ENCODE measurements around the gene TMEM203. TPM values are rescaled to one million over a fixed set of nuclear protein-coding genes. Genes with fewer than 3 reads are reported as not detected.

TMEM203 gene
- total and polyA plus RNA-seq, 12 donors: 21.7 to 48.4 (median 40.0) TPM

DNA sequence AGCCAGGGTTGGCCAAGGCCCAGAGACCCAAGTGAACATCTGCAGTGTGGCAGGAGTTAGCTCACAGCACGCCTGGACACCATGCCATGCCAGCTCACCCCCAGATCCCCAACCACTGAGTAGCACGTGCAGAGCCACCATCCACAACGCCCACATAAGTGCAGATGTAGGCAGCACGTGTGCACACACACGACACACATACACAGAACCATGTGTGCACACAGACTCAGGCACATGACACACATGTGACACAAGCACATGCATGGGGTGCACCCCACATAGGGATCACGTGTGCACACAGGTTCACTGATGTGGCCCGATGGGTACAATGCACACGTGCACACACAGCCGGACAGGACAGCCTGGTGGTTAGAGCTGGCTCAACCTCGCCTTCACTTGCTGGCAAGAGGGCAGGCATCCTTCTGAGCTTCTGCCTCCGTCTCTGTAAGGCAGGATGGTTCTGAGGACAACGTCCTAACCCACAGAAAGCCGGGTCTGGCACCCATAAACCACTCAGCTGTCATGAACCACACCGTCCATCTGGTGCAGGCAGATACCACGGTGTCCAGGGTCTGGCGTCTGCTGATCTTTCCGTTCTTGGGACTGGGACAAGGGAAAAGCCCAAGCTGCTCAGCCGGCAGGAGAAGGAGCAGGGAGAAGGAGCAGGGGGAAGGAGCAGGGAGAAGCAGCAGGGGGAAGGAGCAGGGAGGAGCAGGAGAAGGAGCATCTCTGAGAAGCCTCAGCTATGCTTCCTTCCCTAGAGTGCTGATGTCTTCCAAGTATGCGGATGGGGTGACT lies 47.6 kb downstream of the TMEM203 start:
- H3K9me3 ChIP-seq (replicated peaks in 1 of 3): no peaks in the 10 kb centered on the region
- H3K4me3 ChIP-seq: no peak overlapping the region
- intact Hi-C loops (cut with DNase I): no loop called here
- DNase-seq: no peak
- peaks cover 55% of the 10 kb centered on the region for H3K27me3 ChIP-seq
- H3K36me3 ChIP-seq (replicated peaks in 1 of 2): no peaks in the 10 kb centered on the region
- no peak overlapping the region for H3K27ac ChIP-seq
- H3K4me1 ChIP-seq (replicated peaks in 1 of 2): peaks cover 0 to 9% of the 10 kb centered on the region in 2 donors
- WGBS, 4 donors: 56 to 65% (median 59%) methylated on average over 11 to 19 of the region's 19 CpGs
- TF ChIP-seq POLR2A (IDR thresholded peaks at IDR 0.05): no peak
- TF ChIP-seq, protein P1, sequence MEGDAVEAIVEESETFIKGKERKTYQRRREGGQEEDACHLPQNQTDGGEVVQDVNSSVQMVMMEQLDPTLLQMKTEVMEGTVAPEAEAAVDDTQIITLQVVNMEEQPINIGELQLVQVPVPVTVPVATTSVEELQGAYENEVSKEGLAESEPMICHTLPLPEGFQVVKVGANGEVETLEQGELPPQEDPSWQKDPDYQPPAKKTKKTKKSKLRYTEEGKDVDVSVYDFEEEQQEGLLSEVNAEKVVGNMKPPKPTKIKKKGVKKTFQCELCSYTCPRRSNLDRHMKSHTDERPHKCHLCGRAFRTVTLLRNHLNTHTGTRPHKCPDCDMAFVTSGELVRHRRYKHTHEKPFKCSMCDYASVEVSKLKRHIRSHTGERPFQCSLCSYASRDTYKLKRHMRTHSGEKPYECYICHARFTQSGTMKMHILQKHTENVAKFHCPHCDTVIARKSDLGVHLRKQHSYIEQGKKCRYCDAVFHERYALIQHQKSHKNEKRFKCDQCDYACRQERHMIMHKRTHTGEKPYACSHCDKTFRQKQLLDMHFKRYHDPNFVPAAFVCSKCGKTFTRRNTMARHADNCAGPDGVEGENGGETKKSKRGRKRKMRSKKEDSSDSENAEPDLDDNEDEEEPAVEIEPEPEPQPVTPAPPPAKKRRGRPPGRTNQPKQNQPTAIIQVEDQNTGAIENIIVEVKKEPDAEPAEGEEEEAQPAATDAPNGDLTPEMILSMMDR (IDR thresholded peaks at IDR 0.05): no peak

DNA sequence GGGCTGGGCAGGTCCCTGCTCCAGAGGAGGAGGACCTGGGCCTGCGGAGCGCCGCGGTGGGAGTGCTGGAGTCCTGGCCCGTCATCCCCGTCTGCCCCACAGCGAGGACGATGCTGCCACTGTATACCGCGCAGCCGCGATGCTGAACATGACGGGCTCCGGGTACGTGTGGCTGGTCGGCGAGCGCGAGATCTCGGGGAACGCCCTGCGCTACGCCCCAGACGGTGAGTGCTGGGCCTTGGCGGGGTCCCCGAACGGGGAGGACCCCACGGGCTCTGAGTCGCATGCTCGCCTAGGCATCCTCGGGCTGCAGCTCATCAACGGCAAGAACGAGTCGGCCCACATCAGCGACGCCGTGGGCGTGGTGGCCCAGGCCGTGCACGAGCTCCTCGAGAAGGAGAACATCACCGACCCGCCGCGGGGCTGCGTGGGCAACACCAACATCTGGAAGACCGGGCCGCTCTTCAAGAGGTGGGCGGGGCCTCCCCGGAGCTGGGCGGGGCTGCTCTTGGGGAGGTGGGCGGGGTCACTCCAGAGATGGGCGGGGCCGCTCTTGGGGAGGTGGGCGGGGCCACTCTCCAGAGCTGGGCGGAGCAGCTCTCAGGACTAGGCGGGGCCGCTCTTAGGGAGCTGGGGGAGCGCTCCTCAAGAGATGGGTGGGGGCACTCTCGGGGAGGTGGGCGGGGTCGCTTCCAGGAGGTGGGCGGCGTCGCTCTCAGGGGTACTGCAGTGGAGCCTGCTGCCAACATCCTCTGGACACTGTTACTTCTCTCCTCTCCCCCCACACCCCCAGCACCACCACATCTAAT lies 48.7 kb downstream of the TMEM203 start:
- peaks cover 0 to 4% of the 10 kb centered on the region in 2 donors for H3K4me1 ChIP-seq (replicated peaks in 1 of 2)
- intact Hi-C loops (cut with DNase I): no loop called here
- no peak overlapping the region for H3K4me3 ChIP-seq
- WGBS, 4 donors: 0 to 20% (median 3%) methylated on average over 2 to 65 of the region's 65 CpGs
- H3K27me3 ChIP-seq: peaks cover 45% of the 10 kb centered on the region
- no peak overlapping the region for H3K27ac ChIP-seq
- DNase-seq: peak in 1 of 7 donors; percentile 16
- no peaks in the 10 kb centered on the region for H3K36me3 ChIP-seq (replicated peaks in 1 of 2)
- H3K9me3 ChIP-seq (replicated peaks in 1 of 3): no peaks in the 10 kb centered on the region
- TF ChIP-seq, protein P1 (IDR thresholded peaks at IDR 0.05): no peak
- TF ChIP-seq POLR2A (IDR thresholded peaks at IDR 0.05): no peak

Small RNA genes within 50 kb of the gene (microRNA-seq; reads per million reads assigned to microRNA genes)
- gene MIR3621: 0 reads per million in 3 donors

Small RNA genes within 50 kb of the gene (small RNA-seq; reads per million reads assigned to genes)
- gene MIR3621: 0 reads per million in 2 donors

Other genes starting within 250 kb of the TMEM203 start
Only the 30 nearest of the 31 such genes appear.
- 100 to 1,000 TPM in 6 of 9 donors, 10 to 100 TPM in 2, 1 to 10 TPM in 1; 1.1 to 607 (median 197) TPM for gene PTGDS, start 228.1 kb downstream of the TMEM203 start, total RNA-seq
- 100 to 1,000 TPM in 2 of 3 donors, 10 to 100 TPM in 1; 23.8 to 812 (median 672) TPM for gene PTGDS, start 228.1 kb downstream of the TMEM203 start, polyA plus RNA-seq
- 1 to 10 TPM in 3 of 9 donors, under 1 TPM in 4, not detected in 2; 0.06 to 2.8 (median 0.41) TPM for gene LCNL1, start 222.7 kb downstream of the TMEM203 start, total RNA-seq
- gene LCNL1, start 222.7 kb downstream of the TMEM203 start, polyA plus RNA-seq: 10 to 100 TPM in 1 of 3 donors, 1 to 10 TPM in 1, under 1 TPM in 1; 0.26 to 10.5 (median 8.2) TPM
- 10 to 100 TPM; 20.3 to 44.5 (median 35.5) TPM for gene PAXX, start 213.2 kb downstream of the TMEM203 start, total RNA-seq
- 100 to 1,000 TPM in 2 of 3 donors, 1 to 10 TPM in 1; 4.9 to 363 (median 209) TPM for gene PAXX, start 213.2 kb downstream of the TMEM203 start, polyA plus RNA-seq
- 1 to 10 TPM in 2 of 9 donors, under 1 TPM in 5, not detected in 2; 0.22 to 1.3 (median 0.79) TPM for gene CLIC3, start 209.1 kb downstream of the TMEM203 start, total RNA-seq
- gene CLIC3, start 209.1 kb downstream of the TMEM203 start, polyA plus RNA-seq: 1 to 10 TPM in 2 of 3 donors, not detected in 1; 3.8 to 6.4 TPM
- 10 to 100 TPM in 8 of 9 donors, 1 to 10 TPM in 1; 2.9 to 54.4 (median 29.3) TPM for gene ABCA2, start 177.4 kb downstream of the TMEM203 start, total RNA-seq
- 100 to 1,000 TPM in 1 of 3 donors, 10 to 100 TPM in 2; 13.6 to 150 (median 69.8) TPM for gene ABCA2, start 177.4 kb downstream of the TMEM203 start, polyA plus RNA-seq
- gene FUT7, start 173.6 kb downstream of the TMEM203 start, total RNA-seq: under 1 TPM in 5 of 9 donors, not detected in 4; 0.11 to 0.69 (median 0.21) TPM
- under 1 TPM in 2 of 3 donors, not detected in 1; 0.16 to 0.17 TPM for gene FUT7, start 173.6 kb downstream of the TMEM203 start, polyA plus RNA-seq
- gene NPDC1, start 159.5 kb downstream of the TMEM203 start, total RNA-seq: 10 to 100 TPM in 8 of 9 donors, 1 to 10 TPM in 1; 9.4 to 77.1 (median 41.2) TPM
- gene NPDC1, start 159.5 kb downstream of the TMEM203 start, polyA plus RNA-seq: 100 to 1,000 TPM in 2 of 3 donors, 1 to 10 TPM in 1; 5.1 to 311 (median 194) TPM
- under 1 TPM in 4 of 9 donors, not detected in 5; 0.28 to 0.53 (median 0.36) TPM for gene ENTPD2, start 151.6 kb downstream of the TMEM203 start, total RNA-seq
- gene ENTPD2, start 151.6 kb downstream of the TMEM203 start, polyA plus RNA-seq: 1 to 10 TPM in 2 of 3 donors, not detected in 1; 1.6 to 1.7 TPM
- 1 to 10 TPM in 2 of 9 donors, under 1 TPM in 7; 0.24 to 1.7 (median 0.79) TPM for gene SAPCD2, start 135.1 kb downstream of the TMEM203 start, total RNA-seq
- gene SAPCD2, start 135.1 kb downstream of the TMEM203 start, polyA plus RNA-seq: under 1 TPM; 0.07 to 0.56 (median 0.17) TPM
- 10 to 100 TPM in 8 of 9 donors, under 1 TPM in 1; 0.28 to 68.7 (median 14.4) TPM for gene UAP1L1, start 128.1 kb downstream of the TMEM203 start, total RNA-seq
- 10 to 100 TPM in 2 of 3 donors, 1 to 10 TPM in 1; 3.6 to 61.1 (median 15.9) TPM for gene UAP1L1, start 128.1 kb downstream of the TMEM203 start, polyA plus RNA-seq
- gene MAN1B1, start 118.7 kb downstream of the TMEM203 start, total RNA-seq: 100 to 1,000 TPM in 1 of 9 donors, 10 to 100 TPM in 8; 44.5 to 102 (median 63.0) TPM
- 100 to 1,000 TPM in 1 of 3 donors, 10 to 100 TPM in 2; 44.4 to 138 (median 87.6) TPM for gene MAN1B1, start 118.7 kb downstream of the TMEM203 start, polyA plus RNA-seq
- 100 to 1,000 TPM; 117 to 387 (median 234) TPM for gene DPP7, start 90.9 kb downstream of the TMEM203 start, total RNA-seq
- gene DPP7, start 90.9 kb downstream of the TMEM203 start, polyA plus RNA-seq: 1,000 to 10,000 TPM in 2 of 3 donors, 10 to 100 TPM in 1; 52.6 to 1,938 (median 1,109) TPM
- under 1 TPM in 4 of 9 donors, not detected in 5; 0.04 to 0.28 (median 0.08) TPM for gene GRIN1, start 66.5 kb downstream of the TMEM203 start, total RNA-seq
- under 1 TPM; 0.04 to 0.16 (median 0.10) TPM for gene GRIN1, start 66.5 kb downstream of the TMEM203 start, polyA plus RNA-seq
- not detected for gene LRRC26, start 35.6 kb downstream of the TMEM203 start, total RNA-seq
- not detected for gene LRRC26, start 35.6 kb downstream of the TMEM203 start, polyA plus RNA-seq
- gene TMEM210, start 33.6 kb downstream of the TMEM203 start, total RNA-seq: not detected
- gene TMEM210, start 33.6 kb downstream of the TMEM203 start, polyA plus RNA-seq: not detected
- 10 to 100 TPM; 18.1 to 72.1 (median 25.6) TPM for gene ANAPC2, start 17.1 kb downstream of the TMEM203 start, total RNA-seq
- gene ANAPC2, start 17.1 kb downstream of the TMEM203 start, polyA plus RNA-seq: 100 to 1,000 TPM in 1 of 3 donors, 10 to 100 TPM in 1, 1 to 10 TPM in 1; 7.1 to 162 (median 89.7) TPM
- 10 to 100 TPM; 50.0 to 98.1 (median 65.7) TPM for gene SSNA1, start 17.0 kb downstream of the TMEM203 start, total RNA-seq
- gene SSNA1, start 17.0 kb downstream of the TMEM203 start, polyA plus RNA-seq: 100 to 1,000 TPM in 2 of 3 donors, 10 to 100 TPM in 1; 13.2 to 138 (median 127) TPM
- gene TPRN, start 4.9 kb downstream of the TMEM203 start, total RNA-seq: 10 to 100 TPM in 5 of 9 donors, 1 to 10 TPM in 4; 5.0 to 23.5 (median 10.7) TPM
- 1 to 10 TPM; 1.4 to 7.6 (median 3.4) TPM for gene TPRN, start 4.9 kb downstream of the TMEM203 start, polyA plus RNA-seq
- 10 to 100 TPM in 7 of 9 donors, 1 to 10 TPM in 2; 4.5 to 21.4 (median 13.5) TPM for gene NDOR1, start 52 bp upstream of the TMEM203 start, total RNA-seq
- 10 to 100 TPM in 2 of 3 donors, 1 to 10 TPM in 1; 1.6 to 36.4 (median 14.9) TPM for gene NDOR1, start 52 bp upstream of the TMEM203 start, polyA plus RNA-seq
- gene RNF208, start 16.6 kb upstream of the TMEM203 start, total RNA-seq: 10 to 100 TPM in 4 of 9 donors, 1 to 10 TPM in 5; 1.1 to 33.8 (median 8.9) TPM
- 10 to 100 TPM in 2 of 3 donors, 1 to 10 TPM in 1; 1.2 to 90.5 (median 36.5) TPM for gene RNF208, start 16.6 kb upstream of the TMEM203 start, polyA plus RNA-seq
- 1 to 10 TPM in 6 of 9 donors, under 1 TPM in 3; 0.56 to 4.6 (median 1.2) TPM for gene CYSRT1, start 19.5 kb upstream of the TMEM203 start, total RNA-seq
- 1 to 10 TPM in 2 of 3 donors, not detected in 1; 2.5 to 3.4 TPM for gene CYSRT1, start 19.5 kb upstream of the TMEM203 start, polyA plus RNA-seq
- under 1 TPM in 1 of 9 donors, not detected in 8; 0.06 TPM for gene RNF224, start 21.9 kb upstream of the TMEM203 start, total RNA-seq
- not detected for gene RNF224, start 21.9 kb upstream of the TMEM203 start, polyA plus RNA-seq
- not detected for gene SLC34A3, start 25.3 kb upstream of the TMEM203 start, total RNA-seq
- gene SLC34A3, start 25.3 kb upstream of the TMEM203 start, polyA plus RNA-seq: not detected
- gene TUBB4B, start 35.6 kb upstream of the TMEM203 start, total RNA-seq: 100 to 1,000 TPM in 7 of 9 donors, 10 to 100 TPM in 2; 69.9 to 362 (median 144) TPM
- gene TUBB4B, start 35.6 kb upstream of the TMEM203 start, polyA plus RNA-seq: 100 to 1,000 TPM; 105 to 211 (median 200) TPM
- 1 to 10 TPM in 1 of 9 donors, under 1 TPM in 1, not detected in 7; 0.25 to 3.1 TPM for gene STPG3, start 45.6 kb upstream of the TMEM203 start, total RNA-seq
- under 1 TPM in 1 of 3 donors, not detected in 2; 0.32 TPM for gene STPG3, start 45.6 kb upstream of the TMEM203 start, polyA plus RNA-seq
- gene NELFB, start 49.7 kb upstream of the TMEM203 start, total RNA-seq: 10 to 100 TPM; 20.6 to 56.3 (median 38.5) TPM
- 10 to 100 TPM; 10.9 to 48.3 (median 19.6) TPM for gene NELFB, start 49.7 kb upstream of the TMEM203 start, polyA plus RNA-seq
- 10 to 100 TPM in 5 of 9 donors, 1 to 10 TPM in 4; 1.1 to 21.5 (median 11.9) TPM for gene TOR4A, start 72.1 kb upstream of the TMEM203 start, total RNA-seq
- gene TOR4A, start 72.1 kb upstream of the TMEM203 start, polyA plus RNA-seq: 1 to 10 TPM in 2 of 3 donors, under 1 TPM in 1; 0.49 to 1.4 (median 1.3) TPM
- gene NRARP, start 96.6 kb upstream of the TMEM203 start, total RNA-seq: 10 to 100 TPM in 1 of 9 donors, 1 to 10 TPM in 8; 1.1 to 11.2 (median 3.5) TPM
- 1 to 10 TPM in 2 of 3 donors, under 1 TPM in 1; 0.59 to 1.4 (median 1.1) TPM for gene NRARP, start 96.6 kb upstream of the TMEM203 start, polyA plus RNA-seq
- 10 to 100 TPM in 7 of 9 donors, 1 to 10 TPM in 2; 8.5 to 38.6 (median 20.3) TPM for gene EXD3, start 217.5 kb upstream of the TMEM203 start, total RNA-seq
- gene EXD3, start 217.5 kb upstream of the TMEM203 start, polyA plus RNA-seq: 100 to 1,000 TPM in 1 of 3 donors, 10 to 100 TPM in 1, 1 to 10 TPM in 1; 1.2 to 111 (median 41.0) TPM
- 10 to 100 TPM in 2 of 9 donors, 1 to 10 TPM in 7; 2.9 to 12.6 (median 9.1) TPM for gene NOXA1, start 217.7 kb upstream of the TMEM203 start, total RNA-seq
- gene NOXA1, start 217.7 kb upstream of the TMEM203 start, polyA plus RNA-seq: 10 to 100 TPM in 2 of 3 donors, not detected in 1; 23.5 to 50.7 TPM